ENCODE measurements around the gene STK11.
A peak's percentile ranks its signal among the peaks of the same experiment; 100 is the strongest.
"Not testable (repeated sequence)": the region's sequence is repeated elsewhere in the genome, so short reads cannot be mapped to it uniquely, and the experiment has no call there.

Gene STK11

DNA sequence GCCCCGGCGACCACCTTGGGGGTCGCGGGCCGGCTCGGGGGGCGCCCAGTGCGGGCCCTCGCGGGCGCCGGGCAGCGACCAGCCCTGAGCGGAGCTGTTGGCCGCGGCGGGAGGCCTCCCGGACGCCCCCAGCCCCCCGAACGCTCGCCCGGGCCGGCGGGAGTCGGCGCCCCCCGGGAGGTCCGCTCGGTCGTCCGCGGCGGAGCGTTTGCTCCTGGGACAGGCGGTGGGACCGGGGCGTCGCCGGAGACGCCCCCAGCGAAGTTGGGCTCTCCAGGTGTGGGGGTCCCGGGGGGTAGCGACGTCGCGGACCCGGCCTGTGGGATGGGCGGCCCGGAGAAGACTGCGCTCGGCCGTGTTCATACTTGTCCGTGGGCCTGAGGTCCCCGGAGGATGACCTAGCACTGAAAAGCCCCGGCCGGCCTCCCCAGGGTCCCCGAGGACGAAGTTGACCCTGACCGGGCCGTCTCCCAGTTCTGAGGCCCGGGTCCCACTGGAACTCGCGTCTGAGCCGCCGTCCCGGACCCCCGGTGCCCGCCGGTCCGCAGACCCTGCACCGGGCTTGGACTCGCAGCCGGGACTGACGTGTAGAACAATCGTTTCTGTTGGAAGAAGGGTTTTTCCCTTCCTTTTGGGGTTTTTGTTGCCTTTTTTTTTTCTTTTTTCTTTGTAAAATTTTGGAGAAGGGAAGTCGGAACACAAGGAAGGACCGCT is 729 bp downstream of the STK11 start:
- peak overlapping the region; percentile 80 for H3K4me3 ChIP-seq (ENCODE audit: low read length)

GRCh38 chr19:1206864-1207450 is 1.4 kb downstream of the STK11 start:
- peak overlapping the region; percentile 80 for H3K4me3 ChIP-seq (ENCODE audit: low read length)
- TF ChIP-seq CTCF (conservative IDR thresholded peaks at IDR 0.05; ENCODE audit: low read depth, low read length): no peak
- DNase-seq (ENCODE audit: low read depth): no peak

More for the DNA sequence above, 729 bp downstream of the STK11 start:
- no peak for DNase-seq (ENCODE audit: low read depth)
- TF ChIP-seq CTCF (conservative IDR thresholded peaks at IDR 0.05; ENCODE audit: low read depth, low read length): no peak

GRCh38 chr19:1208830-1209229 is 3.3 kb downstream of the STK11 start:
- not testable (repeated sequence) for DNase-seq (ENCODE audit: low read depth); H3K4me3 ChIP-seq (ENCODE audit: low read length)

DNA sequence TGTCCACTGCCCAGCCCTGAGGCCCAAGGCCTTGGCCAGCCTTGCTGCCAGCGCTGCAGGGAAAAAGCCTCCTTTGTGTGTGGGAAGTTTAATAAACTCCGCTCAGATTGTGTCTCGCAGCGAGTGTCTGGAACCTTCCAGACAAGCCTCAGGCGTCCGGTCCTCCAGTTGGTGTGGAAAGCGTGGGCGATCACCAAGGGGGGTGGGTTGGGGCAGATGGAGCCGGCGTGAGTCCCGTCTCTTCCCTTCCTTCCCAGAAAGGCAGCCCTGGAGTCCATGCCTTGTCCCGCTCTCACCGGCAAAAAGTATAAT is 4.6 kb downstream of the STK11 start:
- H3K4me3 ChIP-seq (ENCODE audit: low read length): no peak overlapping the region
- DNase-seq (ENCODE audit: low read depth): no peak
- no peak for TF ChIP-seq CTCF (conservative IDR thresholded peaks at IDR 0.05; ENCODE audit: low read depth, low read length)

DNA sequence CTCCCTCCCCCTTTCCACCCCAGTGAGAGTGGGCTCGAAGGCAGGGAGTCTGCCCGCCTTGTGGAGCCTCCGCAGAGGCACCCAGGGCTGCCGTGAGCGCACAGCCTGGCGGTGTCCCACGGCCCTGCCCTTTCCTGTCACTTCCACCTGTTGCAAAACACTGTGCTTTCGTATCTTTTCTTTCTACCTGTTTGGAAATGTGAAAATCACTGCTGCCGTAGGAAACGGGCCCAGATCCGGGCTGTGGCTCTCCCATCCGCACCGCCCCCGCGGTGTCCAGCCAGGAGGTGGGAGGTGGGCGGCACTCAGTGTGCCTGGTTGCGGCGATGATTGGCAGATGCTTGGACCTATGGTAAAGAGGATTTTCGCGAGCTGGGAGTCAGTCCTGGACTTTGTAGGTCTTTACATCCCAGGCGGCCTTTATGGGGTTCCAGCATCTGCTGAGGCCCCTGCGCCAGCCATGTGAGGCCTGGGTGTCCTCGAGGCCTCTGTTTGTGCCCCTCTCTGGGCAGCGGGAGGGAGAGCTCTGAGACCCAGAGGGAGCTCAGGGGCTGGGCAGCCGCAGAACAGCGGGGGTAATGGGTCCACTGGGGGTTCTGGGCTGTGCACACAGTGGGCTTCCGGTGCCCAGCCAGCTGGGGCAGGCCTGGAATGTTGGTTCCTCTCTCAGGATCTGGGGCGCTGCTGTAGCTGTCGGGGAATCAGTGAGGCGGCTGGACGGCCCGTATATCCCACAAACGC is 6.1 kb downstream of the STK11 start:
- no peak overlapping the region for H3K4me3 ChIP-seq (ENCODE audit: low read length)
- TF ChIP-seq CTCF (conservative IDR thresholded peaks at IDR 0.05; ENCODE audit: low read depth, low read length): no peak
- no peak for DNase-seq (ENCODE audit: low read depth)

- no peak for DNase-seq (ENCODE audit: low read depth)
Observed at GRCh38 chr19:1213391-1214286, 8.1 kb downstream of the STK11 start.

More at GRCh38 chr19:1213391-1214286, 8.1 kb downstream of the STK11 start:
- no peak overlapping the region for H3K4me3 ChIP-seq (ENCODE audit: low read length)
- no peak for TF ChIP-seq CTCF (conservative IDR thresholded peaks at IDR 0.05; ENCODE audit: low read depth, low read length)
